Fibroblast of gingiva (primary cell): ENCODE results near the gene FMN1.

Experiments
- DNase-seq: peaks from one replicate; pipeline ENCODE4 v3.0.0-alpha.2; 2011; ENCODE audit warnings: low read depth

The FMN1 gene

GRCh38 chr15:32927124-32927523 is 267.4 kb downstream of the FMN1 start:
- DNase-seq: no peak

GRCh38 chr15:32923176-32923575 is 271.3 kb downstream of the FMN1 start:
- DNase-seq: no peak

- DNase-seq: no peak
Observed at GRCh38 chr15:32922541-32922940, 272.0 kb downstream of the FMN1 start.

- peak; percentile 100 for DNase-seq
Observed at GRCh38 chr15:32919749-32920414, 274.6 kb downstream of the FMN1 start.

GRCh38 chr15:32918547-32918946 is 276.0 kb downstream of the FMN1 start:
- peak; percentile 35 for DNase-seq

GRCh38 chr15:32910839-32911238 is 283.7 kb downstream of the FMN1 start:
- peak; percentile 10 for DNase-seq

GRCh38 chr15:32909431-32909830 is 285.1 kb downstream of the FMN1 start:
- peak; percentile 71 for DNase-seq

- peak; percentile 11 for DNase-seq
Observed at GRCh38 chr15:32908872-32909271, 285.6 kb downstream of the FMN1 start.

GRCh38 chr15:32908135-32908801 is 286.2 kb downstream of the FMN1 start:
- DNase-seq: no peak

GRCh38 chr15:32905481-32905880 is 289.0 kb downstream of the FMN1 start:
- peak; percentile 49 for DNase-seq

GRCh38 chr15:32904448-32904847 is 290.1 kb downstream of the FMN1 start:
- no peak for DNase-seq

GRCh38 chr15:32903591-32904290 is 290.8 kb downstream of the FMN1 start:
- DNase-seq: no peak

- no peak for DNase-seq
Observed at GRCh38 chr15:32901995-32902394, 292.5 kb downstream of the FMN1 start.

- DNase-seq: no peak
Observed at GRCh38 chr15:32901192-32901591, 293.3 kb downstream of the FMN1 start.

- DNase-seq: no peak
Observed at GRCh38 chr15:32899126-32899596, 295.4 kb downstream of the FMN1 start.

- no peak for DNase-seq
Observed at GRCh38 chr15:32898414-32898813, 296.1 kb downstream of the FMN1 start.

- no peak for DNase-seq
Observed at GRCh38 chr15:32893421-32893820, 301.1 kb downstream of the FMN1 start.

- no peak for DNase-seq
Observed at GRCh38 chr15:32889214-32889613, 305.3 kb downstream of the FMN1 start.

- peak; percentile 47 for DNase-seq
Observed at GRCh38 chr15:32888221-32888761, 306.2 kb downstream of the FMN1 start.

GRCh38 chr15:32887090-32887489 is 307.4 kb downstream of the FMN1 start:
- DNase-seq: no peak

- DNase-seq: no peak
Observed at GRCh38 chr15:32886459-32886858, 308.1 kb downstream of the FMN1 start.

GRCh38 chr15:32885713-32886112 is 308.8 kb downstream of the FMN1 start:
- no peak for DNase-seq

- no peak for DNase-seq
Observed at GRCh38 chr15:32884146-32884545, 310.4 kb downstream of the FMN1 start.
